ENCODE data around the gene NCKAP5L. TPM values are rescaled to one million over a fixed set of nuclear protein-coding genes. Genes with fewer than 3 reads are reported as not detected.

The NCKAP5L gene
- total and polyA plus RNA-seq, 2 experiments from 2014 or later = 10.2 to 37.0 TPM

GRCh38 chr12:49870501-49871262 lies 42.5 kb upstream of the NCKAP5L start (continued):
- no peak for TF ChIP-seq ZNF462 (CRISPR knock-in tag; IDR thresholded peaks at IDR 0.05)

- Histone ChIP-seq H4K20me1 (replicated peaks; ENCODE audit: insufficient read depth) (no peaks in the 10 kb centered on the region), H3K27me3 (ENCODE audit: insufficient read depth) (no peaks in the 10 kb centered on the region), H3K79me2 (replicated peaks; ENCODE audit: insufficient read depth) (no peaks in the 10 kb centered on the region), H3F3A (replicated peaks; ENCODE audit: low read depth) (no peaks in the 10 kb centered on the region), H3K4me2 (no peak overlapping the region), H3K27ac (ENCODE audit: low read depth) (no peak overlapping the region), H3K9me2 (ENCODE audit: insufficient read depth) (no peaks in the 10 kb centered on the region), H3K4me1 (ENCODE audit: insufficient read depth) (no peaks in the 10 kb centered on the region; the same call in 1 of the 2 replicates), H3K36me3 (ENCODE audit: insufficient read depth) (no peaks in the 10 kb centered on the region), H3K4me3 (no peak overlapping the region), H2AFZ (no peak overlapping the region)
- Mint-ChIP-seq H3K4me3 (no peak overlapping the region), H3K36me3 (ENCODE audit: low read depth) (no peaks in the 10 kb centered on the region), H3K4me1 (peaks cover 7% of the 10 kb centered on the region), H3K27me3 (ENCODE audit: insufficient read depth, low read depth, poor library complexity) (peaks cover 17% of the 10 kb centered on the region), H3K9me3 (no peaks in the 10 kb centered on the region; the same call in 2 of the 3 replicates), H3K27ac (no peak overlapping the region)
- TF ChIP-seq POLR2AphosphoS5 (IDR thresholded peaks at IDR 0.05; ENCODE audit: low read depth) = no peak
- TF ChIP-seq EZH2phosphoT487 (IDR thresholded peaks at IDR 0.05; ENCODE audit: unreplicated experiment) = no peak
- DNase-seq (ENCODE audit: low spot score) = no peak
- no peak for ATAC-seq
Measured at GRCh38 chr12:49869816-49870500, 41.7 kb upstream of the NCKAP5L start.

Data from GM23338 (cell line).